GM18520 (cell line): ENCODE measurements around the gene TH.

Experiments
- ATAC-seq: cut with Tn5 transposase; IDR thresholded peaks from one replicate; pipeline ENCODE4 v1.9.1; 2021; ENCODE audit not compliant: unreplicated experiment

TH gene

GRCh38 chr11:2143799-2144543 lies 27.6 kb downstream of the TH start:
- ATAC-seq = no peak

DNA sequence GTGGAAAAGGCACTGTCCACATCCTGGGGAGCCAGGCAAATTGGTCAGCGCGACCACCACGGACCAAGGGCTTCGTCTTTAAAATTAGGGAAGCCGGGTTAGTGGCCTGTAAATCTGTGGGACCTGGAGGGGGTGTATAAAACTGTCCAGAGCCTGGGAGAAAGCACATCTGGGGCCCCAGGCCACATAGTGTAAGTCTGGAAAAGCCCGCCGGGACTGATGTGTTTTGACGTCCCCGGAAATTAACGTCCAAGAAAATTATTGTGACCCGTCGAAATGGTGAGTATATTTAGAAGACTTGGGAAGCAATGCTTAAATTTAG lies 28.2 kb downstream of the TH start:
- no peak for ATAC-seq

DNA sequence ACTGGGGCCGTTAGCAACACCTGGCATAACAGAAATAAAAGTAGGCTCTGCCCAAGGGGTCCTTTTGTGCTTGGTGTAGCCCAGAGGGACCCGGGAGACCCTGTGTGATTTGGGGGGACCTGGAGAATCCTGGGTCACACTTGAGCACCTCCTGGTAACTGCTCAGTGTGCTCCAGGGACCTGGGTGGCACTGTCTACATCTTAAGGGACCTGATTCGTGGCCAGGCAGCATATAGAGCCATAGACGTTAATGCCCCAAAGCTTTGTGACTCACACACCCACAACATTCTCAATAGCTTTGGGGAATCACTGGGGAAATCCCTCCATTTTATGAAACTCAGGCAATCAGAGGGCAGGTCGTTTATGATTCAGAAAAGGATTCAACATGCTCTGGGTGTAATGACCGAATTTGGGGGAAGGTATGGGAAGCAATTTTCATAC lies 28.8 kb downstream of the TH start:
- no peak for ATAC-seq

DNA sequence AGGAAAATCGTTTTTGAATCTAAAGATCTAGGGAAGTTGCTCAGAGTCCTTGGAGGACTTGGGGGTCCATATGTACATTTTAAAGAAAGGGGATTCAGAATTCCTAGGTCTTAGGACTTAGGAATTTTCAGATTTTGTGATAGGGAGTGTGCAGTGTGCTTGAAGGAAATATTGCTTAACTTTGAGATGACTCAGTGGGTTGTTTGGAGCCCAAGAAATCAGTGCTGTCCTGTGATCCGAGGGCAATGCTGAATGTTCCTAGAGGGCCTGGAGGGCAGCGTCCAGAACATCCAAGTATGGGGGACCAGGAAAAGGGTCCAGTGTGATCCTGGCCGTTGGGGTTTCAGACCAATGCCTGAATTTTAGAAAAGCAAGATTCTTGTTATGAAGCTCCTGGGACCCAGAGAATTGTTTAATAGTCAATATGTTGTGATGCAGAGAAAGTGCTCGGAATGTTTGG lies 29.3 kb downstream of the TH start:
- ATAC-seq = no peak

DNA sequence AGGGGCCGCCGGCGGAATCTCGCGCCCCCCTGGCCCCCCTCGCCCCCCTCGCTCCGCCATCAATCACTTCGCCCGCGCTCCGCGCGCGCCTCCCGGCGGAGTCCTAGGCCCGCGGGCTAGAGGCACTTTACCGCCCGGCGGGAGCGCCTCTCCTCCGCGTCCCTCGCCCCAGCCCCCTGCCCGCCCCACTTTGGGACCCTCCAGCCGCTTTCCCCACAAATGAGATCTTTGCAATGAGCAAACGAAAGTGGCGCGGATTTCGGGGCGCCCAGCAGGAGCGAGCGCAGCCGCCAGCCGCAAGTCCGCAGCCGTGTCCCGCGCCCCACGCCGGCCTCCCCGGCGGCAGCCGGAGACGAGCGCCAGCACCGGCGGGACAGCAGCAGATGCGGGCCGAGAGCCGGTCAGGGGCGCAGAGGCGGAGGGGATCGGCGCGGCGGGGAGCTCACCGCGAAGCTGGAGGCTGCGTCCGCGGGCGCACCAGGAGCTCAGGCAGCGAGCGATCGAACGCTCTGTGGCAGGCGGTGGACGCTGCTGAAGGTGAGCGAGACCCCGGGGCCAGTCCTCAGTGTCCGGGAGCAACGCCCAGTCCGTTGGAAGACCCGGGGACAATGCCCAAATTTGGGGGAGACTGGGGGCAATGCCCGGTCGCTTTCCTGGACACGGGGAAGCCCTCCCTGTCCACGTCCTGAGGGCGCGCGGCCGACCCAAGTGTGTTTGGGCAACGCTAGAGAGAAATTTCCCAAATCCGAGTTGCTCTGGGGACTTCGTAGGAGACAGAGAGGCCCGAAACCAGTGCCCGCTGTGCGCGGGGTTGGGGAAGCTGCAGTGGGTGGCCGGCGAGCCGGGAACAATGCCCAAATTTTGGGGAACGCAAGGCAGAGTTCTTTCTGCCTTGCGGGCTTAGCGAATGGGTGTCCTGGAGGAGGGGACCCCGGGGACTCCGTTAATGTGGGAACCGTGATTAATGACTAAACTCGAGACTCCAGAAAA lies 30.9 kb downstream of the TH start:
- ATAC-seq = no peak

GRCh38 chr11:2139621-2140337 lies 31.8 kb downstream of the TH start:
- ATAC-seq = no peak

DNA sequence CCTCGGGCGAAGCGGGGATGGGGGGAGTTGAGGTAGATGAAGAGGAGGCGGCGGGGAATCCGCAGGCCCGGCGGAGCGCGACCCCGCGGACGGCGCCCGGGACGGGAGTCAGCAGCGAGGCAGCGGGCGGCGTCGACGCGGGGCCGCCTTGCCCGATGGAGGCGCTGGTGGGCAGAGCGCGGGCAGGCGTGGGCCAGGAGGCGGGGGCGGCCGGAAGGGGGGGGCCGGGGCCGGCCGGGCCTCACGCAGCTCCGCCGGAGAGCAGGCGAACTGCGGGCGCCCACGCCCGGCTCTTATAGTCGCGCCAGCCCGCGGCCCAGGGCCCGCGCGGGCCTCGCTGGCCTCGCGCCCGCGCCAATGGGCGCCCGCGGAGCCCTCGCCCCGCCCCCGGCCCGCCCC lies 32.5 kb downstream of the TH start, which contains the start of gene IGF2:
Gene IGF2 (minus strand): TSS at position 267 of the 399 bp plus-strand sequence. CDS start 3,866 bp downstream, outside the sequence.
- ATAC-seq = no peak

DNA sequence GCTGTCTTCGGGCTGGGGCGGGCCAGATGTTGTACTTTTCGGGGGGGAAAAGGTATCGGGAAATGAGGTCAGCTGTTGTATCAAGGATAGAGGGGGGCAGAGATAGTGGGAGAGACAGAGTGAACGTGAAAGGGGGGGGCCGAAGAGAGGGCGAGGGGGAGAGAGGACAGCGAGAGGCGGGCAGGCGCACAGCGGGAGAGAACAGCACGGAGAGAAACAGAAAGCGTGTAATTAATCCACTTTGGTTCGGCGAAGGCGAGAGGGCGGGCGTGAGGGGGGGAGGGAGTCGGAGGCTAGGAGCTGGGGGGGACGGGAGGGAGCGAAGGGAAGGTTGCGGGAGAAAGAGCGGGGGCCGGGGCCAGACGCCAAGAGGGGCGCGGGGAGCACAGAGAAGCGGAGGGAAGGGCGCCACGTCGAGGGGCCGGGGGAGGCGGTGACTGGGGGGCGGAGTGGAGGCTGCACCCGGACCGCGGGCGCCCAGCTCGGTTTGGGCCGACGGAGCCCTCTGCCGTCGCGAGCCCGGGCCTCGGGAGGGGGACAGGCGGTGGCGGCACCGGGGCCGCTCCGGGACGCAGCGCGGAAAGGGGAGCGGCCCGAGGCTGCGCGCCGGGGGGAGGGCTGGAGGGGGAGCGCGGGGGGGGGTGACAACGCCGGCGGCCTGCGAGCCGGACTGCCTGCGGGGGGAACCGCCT lies 33.0 kb downstream of the TH start:
- no peak for ATAC-seq

DNA sequence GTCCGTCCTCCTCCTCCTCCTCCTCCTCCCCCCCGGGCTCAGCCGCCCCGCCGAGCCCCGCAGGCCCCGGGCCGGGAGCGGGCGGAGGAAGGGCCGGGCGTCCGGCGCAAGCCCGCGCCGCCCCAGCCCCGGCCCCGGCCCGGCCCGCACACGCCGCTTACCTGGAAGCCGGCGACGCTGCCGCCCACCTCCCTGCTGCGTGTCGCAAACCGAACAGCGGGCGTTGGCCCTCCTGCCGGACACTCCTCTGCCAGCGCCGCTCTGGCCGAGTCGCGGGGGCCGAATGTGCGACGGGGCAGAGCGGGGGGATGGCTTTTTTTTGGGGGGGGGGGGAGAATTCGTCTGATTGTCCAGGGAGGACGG lies 33.6 kb downstream of the TH start:
- ATAC-seq = no peak

DNA sequence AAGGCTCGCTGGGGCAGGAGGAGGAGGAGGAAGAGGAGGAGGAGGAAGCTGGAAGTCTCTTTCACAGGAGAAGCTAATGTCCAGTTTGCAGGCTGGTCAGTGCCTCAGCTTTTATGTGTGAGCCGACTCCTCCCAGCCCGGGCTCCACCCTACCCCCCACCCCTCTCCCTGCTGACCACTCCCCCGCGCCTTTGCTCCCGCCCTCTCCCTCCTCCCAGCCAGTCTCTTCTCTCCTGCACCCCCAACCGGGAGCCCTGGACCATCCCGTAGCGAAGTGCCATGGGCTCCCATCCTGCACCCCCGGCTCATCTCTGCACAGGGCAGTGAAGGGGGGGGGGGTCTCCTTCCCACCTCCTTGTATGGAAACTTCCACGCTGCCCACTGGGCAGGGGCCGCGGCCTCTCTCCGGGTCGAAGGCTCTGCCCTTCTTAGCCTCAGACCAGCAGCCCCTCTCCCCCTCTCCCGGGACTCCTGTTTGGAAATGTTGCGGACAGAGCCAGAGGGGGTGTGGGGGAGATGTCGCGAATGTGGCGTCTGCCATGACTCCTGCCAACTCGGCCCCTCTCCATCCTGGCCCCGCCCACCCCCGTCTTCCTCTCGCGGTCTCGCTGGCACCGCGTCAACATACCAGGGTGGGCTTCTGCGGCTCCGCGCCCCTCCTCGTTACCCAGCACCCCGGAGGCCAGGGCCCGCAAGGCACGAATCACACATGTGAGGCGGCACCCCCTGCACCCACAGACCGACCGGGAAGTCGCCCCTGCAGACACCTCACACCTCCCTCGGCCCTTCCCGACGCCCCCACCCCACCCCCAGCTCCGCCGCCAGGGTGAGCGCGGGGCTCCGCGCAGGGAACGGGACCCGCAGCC lies 34.2 kb downstream of the TH start:
- ATAC-seq = no peak

- no peak for ATAC-seq
These were observed 34.7 kb downstream of the TH start for GRCh38 chr11:2136952-2137201.

GRCh38 chr11:2136209-2136951 lies 35.2 kb downstream of the TH start:
- ATAC-seq = no peak

- no peak for ATAC-seq
These were observed 35.9 kb downstream of the TH start for GRCh38 chr11:2135648-2136201.

GRCh38 chr11:2135018-2135569 lies 36.5 kb downstream of the TH start:
- no peak for ATAC-seq

- no peak for ATAC-seq
These were observed 37.3 kb downstream of the TH start for GRCh38 chr11:2134022-2135010.

GRCh38 chr11:2133241-2134021 lies 38.2 kb downstream of the TH start:
- ATAC-seq = no peak

- no peak for ATAC-seq
These were observed 38.8 kb downstream of the TH start for GRCh38 chr11:2132874-2133240.
